Esophagus squamous epithelium (tissue), 5 donors: ENCODE data around the gene OCA2. TPM values are rescaled to one million over a fixed set of nuclear protein-coding genes. Genes with fewer than 3 reads are reported as not detected.

Experiments
- DNase-seq: peaks from one replicate; lab custom pipeline; 2025; lab: John Stamatoyannopoulos, UW
- H3K27ac ChIP-seq, 4 donors: fragments of 200-600 bp; sonication (generic); one replicate each; pipeline ENCODE4 v1.5.1; 2016 to 2019; ENCODE audit warnings: mild to moderate bottlenecking in 1 of 4
- H3K27me3 ChIP-seq, 4 donors: fragments of 200-600 bp; sonication (generic); 1 replicate in 3 of 4; 2 replicates in 1 of 4; pipeline versions ENCODE4 v1.5.1 to v1.6.0; 2017 to 2021; ENCODE audit warnings: antibody characterized with exemption in 1 of 4
- H3K36me3 ChIP-seq, 3 donors: fragments of 200-600 bp; sonication (generic); one replicate each; pipeline ENCODE4 v1.5.1; 2016 to 2019
- H3K4me1 ChIP-seq, 3 donors: fragments of 200-600 bp; sonication (generic); one replicate each; pipeline ENCODE4 v1.5.1; 2017 to 2019
- H3K4me3 ChIP-seq, 4 donors: fragments of 200-600 bp; sonication (generic); 1 replicate in 3 of 4; 2 replicates in 1 of 4; pipeline ENCODE4 v1.5.1; 2016 to 2019; ENCODE audit warnings: mild to moderate bottlenecking in 2 of 4, moderate library complexity in 1 of 4
- H3K9me3 ChIP-seq, 3 donors: fragments of 200-600 bp; sonication (generic); one replicate each; pipeline ENCODE4 v1.5.1; 2016 to 2019
- POLR2A ChIP-seq, 4 donors: fragments of 450-650 bp; IDR thresholded peaks; one replicate each; pipeline ENCODE4 v1.6.1; 2017; ENCODE audit warnings: antibody characterized with exemption in 4 of 4, mild to moderate bottlenecking in 4 of 4, moderate library complexity in 3 of 4
- WGBS, 2 donors: methylation state at CpG; one replicate each; pipeline ENCODE4 v1.1.5; 2018; 5-methylcytosine and 5-hydroxymethylcytosine counted together
- intact Hi-C: fragments of 100-400 bp; cut with DNase I; formaldehyde crosslinking; loops from one replicate; pipeline ENCODE4 v1.15.0; 2022
- total RNA-seq, 4 donors: library from RNA; depleted of rRNA; stranded (reverse); fragments of >200 nt; gene quantifications; one replicate each; pipeline ENCODE4 v1.1.0, GENCODE V29; 2016
- TF ChIP-seq, protein P1 (sequence below), 6 experiments: fragments of 450-650 bp in 4 of 6; fragments of 200-600 bp in 2 of 6; sonication (generic) in 2 of 6; IDR thresholded peaks; one replicate each; pipeline ENCODE4 v1.5.1; 2016 to 2019; ENCODE audit warnings: antibody characterized with exemption in 6 of 6, mild to moderate bottlenecking in 4 of 6, moderate library complexity in 4 of 6
- donor health status: DM: yes; HTN: yes; CAD: no.

OCA2 gene
- total RNA-seq, 4 donors from 2014 or later = 1.7 to 5.5 (median 4.6) TPM

DNA sequence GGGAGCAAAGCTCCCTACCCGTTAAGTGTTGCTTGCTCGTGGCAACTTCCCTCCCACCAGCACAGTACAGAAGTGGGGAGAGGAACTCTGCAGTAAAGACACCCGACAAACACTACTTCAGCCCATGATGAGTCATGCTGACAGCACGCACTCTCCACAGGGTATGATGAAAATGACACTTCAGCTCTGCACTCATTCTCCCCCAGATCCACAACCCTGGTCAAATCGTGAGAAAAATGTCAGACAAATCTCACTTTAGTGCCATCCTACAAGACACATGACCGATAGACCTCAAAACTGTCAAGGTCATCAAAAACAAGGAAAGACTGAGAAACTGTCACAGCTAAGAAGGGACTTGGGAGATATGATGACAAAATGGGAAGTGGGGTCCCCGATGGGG, 278.9 kb downstream of the OCA2 start:
- no peak overlapping the region for H3K4me3 ChIP-seq
- intact Hi-C loops = loop anchor here (5.0 kb wide), 1 partner anchor 33 kb away; no protein-coding TSS in a partner anchor
- H3K36me3 ChIP-seq = no peaks in the 10 kb centered on the region
- H3K27me3 ChIP-seq = no peaks in the 10 kb centered on the region
- peaks cover 0 to 13% (median 0%) of the 10 kb centered on the region in 3 donors for H3K9me3 ChIP-seq
- H3K4me1 ChIP-seq = no peaks in the 10 kb centered on the region
- whole genome bisulfite sequencing, 2 donors = 61 to 68% methylated on average over 6 to 7 of the region's 7 CpGs
- no peak overlapping the region for H3K27ac ChIP-seq
- DNase-seq = no peak
- TF ChIP-seq, protein P1, sequence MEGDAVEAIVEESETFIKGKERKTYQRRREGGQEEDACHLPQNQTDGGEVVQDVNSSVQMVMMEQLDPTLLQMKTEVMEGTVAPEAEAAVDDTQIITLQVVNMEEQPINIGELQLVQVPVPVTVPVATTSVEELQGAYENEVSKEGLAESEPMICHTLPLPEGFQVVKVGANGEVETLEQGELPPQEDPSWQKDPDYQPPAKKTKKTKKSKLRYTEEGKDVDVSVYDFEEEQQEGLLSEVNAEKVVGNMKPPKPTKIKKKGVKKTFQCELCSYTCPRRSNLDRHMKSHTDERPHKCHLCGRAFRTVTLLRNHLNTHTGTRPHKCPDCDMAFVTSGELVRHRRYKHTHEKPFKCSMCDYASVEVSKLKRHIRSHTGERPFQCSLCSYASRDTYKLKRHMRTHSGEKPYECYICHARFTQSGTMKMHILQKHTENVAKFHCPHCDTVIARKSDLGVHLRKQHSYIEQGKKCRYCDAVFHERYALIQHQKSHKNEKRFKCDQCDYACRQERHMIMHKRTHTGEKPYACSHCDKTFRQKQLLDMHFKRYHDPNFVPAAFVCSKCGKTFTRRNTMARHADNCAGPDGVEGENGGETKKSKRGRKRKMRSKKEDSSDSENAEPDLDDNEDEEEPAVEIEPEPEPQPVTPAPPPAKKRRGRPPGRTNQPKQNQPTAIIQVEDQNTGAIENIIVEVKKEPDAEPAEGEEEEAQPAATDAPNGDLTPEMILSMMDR (IDR thresholded peaks at IDR 0.05) = no peak
- no peak for TF ChIP-seq POLR2A (IDR thresholded peaks at IDR 0.05)

DNA sequence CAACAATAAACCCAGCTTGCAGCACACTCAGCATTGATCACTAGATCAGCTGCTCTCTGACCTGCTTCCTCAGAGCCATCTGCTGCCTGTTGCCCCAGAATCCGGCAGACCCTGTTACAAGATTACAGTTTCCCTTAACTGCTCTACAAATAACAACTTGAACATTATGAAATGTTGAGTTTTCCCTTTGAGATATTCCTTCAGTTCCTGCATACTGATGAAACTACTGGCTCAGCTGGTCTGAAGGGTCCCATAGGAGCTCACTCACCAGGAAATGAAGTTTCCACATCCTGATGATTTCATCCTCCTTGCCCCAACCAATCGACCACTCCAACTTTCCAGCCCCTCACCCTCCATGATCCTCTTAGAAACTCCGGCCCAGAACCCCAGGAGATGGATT, 281.9 kb downstream of the OCA2 start:
- peaks cover 0 to 13% (median 0%) of the 10 kb centered on the region in 3 donors for H3K9me3 ChIP-seq
- intact Hi-C loops = no loop called here
- TF ChIP-seq, protein P1 (IDR thresholded peaks at IDR 0.05) = no peak
- TF ChIP-seq POLR2A (IDR thresholded peaks at IDR 0.05) = no peak
- H3K4me3 ChIP-seq = no peak overlapping the region
- no peaks in the 10 kb centered on the region for H3K4me1 ChIP-seq
- no peak for DNase-seq
- no peaks in the 10 kb centered on the region for H3K36me3 ChIP-seq
- 64 to 80% methylated on average over 3 of the region's 3 CpGs for WGBS, 2 donors
- H3K27me3 ChIP-seq = no peaks in the 10 kb centered on the region
- no peak overlapping the region for H3K27ac ChIP-seq

DNA sequence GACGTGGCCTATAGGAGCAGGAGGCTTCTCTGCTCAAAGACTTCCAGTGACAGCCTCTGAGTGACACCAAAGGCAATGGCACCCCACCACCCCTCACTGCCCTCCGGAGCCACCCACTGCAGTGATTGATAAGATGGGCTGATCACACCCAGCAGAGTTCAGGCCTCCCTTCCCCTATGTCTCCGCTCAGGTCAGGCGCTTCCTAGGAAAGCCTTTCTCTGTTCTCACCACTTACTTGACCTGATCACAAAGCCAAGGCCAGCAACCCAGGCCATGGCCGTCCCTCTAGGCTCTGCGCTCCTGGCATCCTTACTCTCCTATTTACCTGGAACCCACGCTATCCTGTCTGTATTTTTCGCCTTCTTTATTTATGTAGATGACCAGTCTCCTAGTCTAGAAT, 282.3 kb downstream of the OCA2 start:
- 83 to 93% methylated on average over 6 to 8 of the region's 8 CpGs for WGBS, 2 donors
- no peak overlapping the region for H3K4me3 ChIP-seq
- no peak overlapping the region for H3K27ac ChIP-seq
- intact Hi-C loops = no loop called here
- H3K27me3 ChIP-seq = no peaks in the 10 kb centered on the region
- peaks cover 0 to 13% (median 0%) of the 10 kb centered on the region in 3 donors for H3K9me3 ChIP-seq
- no peak for DNase-seq
- H3K36me3 ChIP-seq = no peaks in the 10 kb centered on the region
- TF ChIP-seq POLR2A (IDR thresholded peaks at IDR 0.05) = no peak
- TF ChIP-seq, protein P1 (IDR thresholded peaks at IDR 0.05) = no peak
- H3K4me1 ChIP-seq = no peaks in the 10 kb centered on the region

DNA sequence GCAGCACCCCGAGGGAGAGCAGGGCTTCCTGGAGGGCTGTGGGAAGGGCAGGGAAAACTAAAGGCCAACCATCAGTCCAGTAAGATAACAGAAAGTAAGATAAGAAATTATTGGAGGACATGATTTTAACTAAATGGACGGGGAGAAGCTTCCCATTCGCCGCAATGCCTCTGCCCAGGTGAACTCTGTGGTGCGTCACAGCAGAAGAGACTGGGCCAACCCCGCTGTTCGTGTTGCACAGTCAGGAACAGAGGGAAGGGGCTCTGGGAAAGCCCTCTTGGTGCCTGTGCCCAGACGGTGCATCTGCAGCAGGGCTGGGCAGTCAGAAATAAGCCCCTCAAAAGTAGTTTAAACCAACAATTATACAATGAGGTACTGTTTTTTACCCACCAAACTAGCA, 284.1 kb downstream of the OCA2 start:
- peaks cover 0 to 13% (median 0%) of the 10 kb centered on the region in 3 donors for H3K9me3 ChIP-seq
- no peak overlapping the region for H3K27ac ChIP-seq
- no peak for DNase-seq
- H3K4me3 ChIP-seq = no peak overlapping the region
- intact Hi-C loops = no loop called here
- no peaks in the 10 kb centered on the region for H3K27me3 ChIP-seq
- 84 to 89% methylated on average over 8 of the region's 8 CpGs for WGBS, 2 donors
- H3K36me3 ChIP-seq = no peaks in the 10 kb centered on the region
- TF ChIP-seq, protein P1 (IDR thresholded peaks at IDR 0.05) = no peak
- TF ChIP-seq POLR2A (IDR thresholded peaks at IDR 0.05) = no peak
- H3K4me1 ChIP-seq = no peaks in the 10 kb centered on the region

DNA sequence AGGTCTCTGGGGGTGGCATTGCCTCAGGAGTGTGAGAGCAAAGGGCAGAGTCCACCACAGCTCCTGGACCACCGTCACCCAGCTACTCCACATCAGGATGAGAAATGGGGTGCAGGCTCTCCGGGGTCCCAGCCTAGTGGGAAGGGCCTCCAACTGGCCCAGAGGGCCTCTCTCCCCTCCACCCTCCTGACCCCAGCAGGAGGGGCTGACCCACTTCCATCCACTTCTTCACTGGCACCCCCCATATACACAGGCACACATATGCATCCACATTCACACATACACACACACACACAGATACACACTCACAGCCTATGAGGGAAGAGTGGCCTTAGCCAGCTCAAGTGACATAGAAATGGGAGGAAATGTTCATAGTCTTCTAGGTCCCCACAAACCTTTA, 286.0 kb downstream of the OCA2 start:
- intact Hi-C loops = no loop called here
- no peak for DNase-seq

More for the DNA sequence above, 286.0 kb downstream of the OCA2 start:
- Histone ChIP-seq H3K9me3 (peaks cover 0 to 8% (median 0%) of the 10 kb centered on the region in 3 donors), H3K27me3 (no peaks in the 10 kb centered on the region), H3K27ac (no peak overlapping the region), H3K4me3 (no peak overlapping the region), H3K4me1 (no peaks in the 10 kb centered on the region), H3K36me3 (no peaks in the 10 kb centered on the region)
- TF ChIP-seq, protein P1 (IDR thresholded peaks at IDR 0.05) = no peak
- TF ChIP-seq POLR2A (IDR thresholded peaks at IDR 0.05) = no peak
- WGBS, 2 donors = 87 to 89% methylated on average over 2 of the region's 2 CpGs
